A673 (cell line): Measurements from ENCODE around the gene TRAPPC10. TPM values are rescaled to one million over a fixed set of nuclear protein-coding genes. Genes with fewer than 3 reads are reported as not detected.

Source experiments
- BruUV-seq: library from RNA; stranded (reverse); fragments of 400-500 nt; replicated peaks from 2 replicates; lab custom pipeline; 2021; lab: Mats Ljungman, UMichigan
- CTCF ChIA-PET: fragments of 300-600 bp; sonication (Branson Sonifier 250); formaldehyde crosslinking; loops from one replicate; lab custom pipeline; 2022; ENCODE audit warnings: antibody characterized with exemption; lab: Charles Lee
- POLR2A ChIA-PET: fragments of 300-600 bp; sonication (Branson Sonifier 250); formaldehyde crosslinking; loops from one replicate; lab custom pipeline; 2022; ENCODE audit warnings: antibody characterized with exemption; ENCODE audit not compliant: low non-redundant PET; lab: Charles Lee
- DNase-seq: peaks from one replicate; pipeline ENCODE4 v3.0.0-alpha.2; 2015; ENCODE audit warnings: low spot score
- H3K27ac ChIP-seq: fragments of 200-600 bp; sonication (generic); 2 replicates; pipeline ENCODE4 v1.5.1; 2016; ENCODE audit warnings: mixed run types, low read depth, mild to moderate bottlenecking, mixed read lengths, antibody characterized with exemption, low read length; ENCODE audit not compliant: poor library complexity, severe bottlenecking
- H3K27me3 ChIP-seq: fragments of 200-600 bp; sonication (generic); replicated peaks from 2 replicates; pipeline ENCODE4 v1.6.1; 2017; ENCODE audit warnings: mixed run types, low read depth, mild to moderate bottlenecking, mixed read lengths, antibody characterized with exemption, low read length; ENCODE audit not compliant: insufficient read depth, poor library complexity
- H3K36me3 ChIP-seq: fragments of 200-600 bp; sonication (generic); 2 replicates; pipeline ENCODE4 v1.6.1; 2016; ENCODE audit warnings: mixed run types, mild to moderate bottlenecking, mixed read lengths, antibody characterized with exemption, low read length; ENCODE audit not compliant: insufficient read depth, poor library complexity, severe bottlenecking
- H3K4me1 ChIP-seq: fragments of 200-600 bp; sonication (generic); 2 replicates; pipeline ENCODE4 v1.6.1; 2017; ENCODE audit warnings: mixed run types, mild to moderate bottlenecking, mixed read lengths, antibody characterized with exemption, low read length; ENCODE audit not compliant: insufficient read depth, poor library complexity, severe bottlenecking
- H3K4me3 ChIP-seq: fragments of 200-600 bp; sonication (generic); 2 replicates; pipeline ENCODE4 v1.5.1; 2016; ENCODE audit warnings: low read depth, mixed run types, mild to moderate bottlenecking, mixed read lengths, low read length; ENCODE audit not compliant: poor library complexity, severe bottlenecking
- H3K9me3 ChIP-seq: fragments of 200-600 bp; sonication (generic); 2 replicates; pipeline ENCODE4 v1.6.1; 2016; ENCODE audit warnings: mixed run types, low read depth, mild to moderate bottlenecking, mixed read lengths, antibody characterized with exemption, low read length; ENCODE audit not compliant: poor library complexity, severe bottlenecking
- EZH2 ChIP-seq: fragments of 200-600 bp; sonication (generic); IDR thresholded peaks from 2 replicates; pipeline ENCODE4 v1.6.1; 2017; ENCODE audit warnings: borderline replicate concordance, low read depth, mild to moderate bottlenecking, mixed read lengths, antibody characterized with exemption, low read length; ENCODE audit not compliant: poor library complexity, severe bottlenecking
- intact Hi-C: fragments of 100-400 bp; cut with micrococcal nuclease; formaldehyde crosslinking; loops from one replicate; pipeline ENCODE4 v1.10.0; 2022; ENCODE audit not compliant: unreplicated experiment
- total RNA-seq: library from RNA; stranded (reverse); gene quantifications from 2 replicates; pipeline ENCODE4 v1.2.3, GENCODE V29; 2021
- TF ChIP-seq, protein P1 (sequence below): fragments of 300-800, 200-600 bp; sonication (generic); conservative IDR thresholded peaks from 2 replicates; pipeline ENCODE4 v1.5.1; 2017; ENCODE audit warnings: low read depth, mild to moderate bottlenecking, antibody characterized with exemption, low read length, moderate library complexity, mixed read lengths

The TRAPPC10 gene
- total RNA-seq, 1 experiment from 2014 or later = 51.4 TPM

DNA sequence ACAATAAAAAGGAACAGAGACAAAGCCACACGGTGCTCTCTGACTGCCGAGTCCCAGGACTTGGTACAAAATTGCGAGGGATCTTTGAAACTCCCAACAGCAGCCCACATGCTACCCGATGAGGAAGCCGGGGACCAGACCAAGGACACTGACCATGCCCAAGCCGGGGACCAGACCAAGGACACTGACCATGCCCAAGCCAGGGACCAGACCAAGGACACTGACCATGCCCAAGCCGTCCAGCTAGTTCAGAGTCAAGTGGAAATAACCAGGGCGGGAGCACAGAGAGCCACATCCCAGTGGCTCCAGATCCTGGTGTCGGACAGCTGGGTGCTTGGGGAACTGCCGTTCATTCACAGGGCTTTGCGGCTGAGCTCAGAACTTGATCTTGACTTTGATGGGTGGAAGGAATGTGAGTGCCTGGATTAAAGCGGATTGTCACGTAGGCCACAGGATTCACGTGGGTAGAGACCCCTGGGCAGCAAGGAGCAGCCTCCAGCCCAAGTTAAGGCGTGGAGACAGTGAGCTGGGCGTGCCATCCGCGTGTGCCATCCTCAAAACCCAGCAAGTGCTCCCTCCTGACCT, 16.5 kb upstream of the TRAPPC10 start:
- no peak for DNase-seq
- intact Hi-C loops = no loop called here
- ChIA-PET POLR2A (no interaction called here), CTCF (interaction anchor here (0.7 kb wide), 1 partner anchor 67 kb away, joined by 5 read pairs; no protein-coding TSS in a partner anchor)
- Histone ChIP-seq H3K27me3 (no peaks in the 10 kb centered on the region), H3K27ac (no peak overlapping the region), H3K4me3 (no peak overlapping the region), H3K9me3 (no peaks in the 10 kb centered on the region), H3K36me3 (no peaks in the 10 kb centered on the region), H3K4me1 (no peaks in the 10 kb centered on the region)
- TF ChIP-seq EZH2 = no peak
- TF ChIP-seq, protein P1, sequence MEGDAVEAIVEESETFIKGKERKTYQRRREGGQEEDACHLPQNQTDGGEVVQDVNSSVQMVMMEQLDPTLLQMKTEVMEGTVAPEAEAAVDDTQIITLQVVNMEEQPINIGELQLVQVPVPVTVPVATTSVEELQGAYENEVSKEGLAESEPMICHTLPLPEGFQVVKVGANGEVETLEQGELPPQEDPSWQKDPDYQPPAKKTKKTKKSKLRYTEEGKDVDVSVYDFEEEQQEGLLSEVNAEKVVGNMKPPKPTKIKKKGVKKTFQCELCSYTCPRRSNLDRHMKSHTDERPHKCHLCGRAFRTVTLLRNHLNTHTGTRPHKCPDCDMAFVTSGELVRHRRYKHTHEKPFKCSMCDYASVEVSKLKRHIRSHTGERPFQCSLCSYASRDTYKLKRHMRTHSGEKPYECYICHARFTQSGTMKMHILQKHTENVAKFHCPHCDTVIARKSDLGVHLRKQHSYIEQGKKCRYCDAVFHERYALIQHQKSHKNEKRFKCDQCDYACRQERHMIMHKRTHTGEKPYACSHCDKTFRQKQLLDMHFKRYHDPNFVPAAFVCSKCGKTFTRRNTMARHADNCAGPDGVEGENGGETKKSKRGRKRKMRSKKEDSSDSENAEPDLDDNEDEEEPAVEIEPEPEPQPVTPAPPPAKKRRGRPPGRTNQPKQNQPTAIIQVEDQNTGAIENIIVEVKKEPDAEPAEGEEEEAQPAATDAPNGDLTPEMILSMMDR = no peak
- no TSS peak for BruUV-seq

DNA sequence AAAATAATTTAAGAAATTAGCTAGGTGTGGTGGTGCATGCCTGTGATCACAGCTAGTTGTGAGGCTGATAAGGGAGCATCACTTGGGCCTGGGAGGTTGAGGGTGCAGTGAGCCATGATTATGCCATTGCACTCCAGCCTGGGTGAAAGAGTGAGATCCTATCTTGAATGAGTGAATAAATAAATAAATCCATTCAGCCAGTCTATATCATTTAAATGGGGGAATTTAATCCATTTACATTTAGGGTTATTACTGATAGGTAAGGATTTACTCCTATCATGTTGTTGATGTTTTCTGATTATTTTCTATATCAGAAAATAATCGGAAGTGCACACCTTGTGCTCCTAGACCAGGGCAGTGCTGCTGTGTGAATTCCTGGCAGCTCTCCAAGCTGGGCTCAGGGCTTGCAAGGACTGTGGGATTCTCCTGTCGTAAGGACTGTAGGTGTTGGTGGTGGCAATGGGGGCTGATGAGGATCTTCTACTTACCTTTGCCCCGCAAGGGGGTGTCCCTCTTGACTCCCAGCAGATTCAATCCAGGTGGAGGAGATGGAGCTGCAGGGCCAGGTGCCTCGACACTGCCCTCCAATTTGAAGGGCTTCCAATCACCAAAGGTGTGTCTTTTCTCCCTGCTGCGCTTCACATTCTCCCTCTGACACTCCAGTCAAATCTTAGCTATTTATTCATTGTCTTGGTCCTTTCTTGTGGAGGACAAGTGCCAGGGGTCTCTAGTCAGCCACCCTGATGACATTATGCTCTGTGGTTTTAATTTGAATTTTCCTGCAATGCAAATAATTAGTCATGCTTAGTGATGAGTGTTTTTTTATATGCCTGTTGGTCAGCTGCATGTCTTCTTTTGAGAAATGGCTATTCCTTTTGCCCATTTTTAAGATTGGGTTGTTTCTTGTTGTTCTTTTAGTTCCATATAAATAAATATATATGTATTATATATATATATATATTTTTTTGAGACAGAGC, 14.1 kb upstream of the TRAPPC10 start:
- Histone ChIP-seq H3K27ac (no peak overlapping the region), H3K4me1 (no peaks in the 10 kb centered on the region), H3K9me3 (no peaks in the 10 kb centered on the region), H3K4me3 (no peak overlapping the region), H3K36me3 (no peaks in the 10 kb centered on the region), H3K27me3 (no peaks in the 10 kb centered on the region)
- DNase-seq = no peak
- ChIA-PET POLR2A (no interaction called here), CTCF (no interaction called here)
- no peak for TF ChIP-seq EZH2
- TF ChIP-seq, protein P1 = no peak
- no TSS peak for BruUV-seq
- intact Hi-C loops = no loop called here

- no peak for TF ChIP-seq EZH2
- TF ChIP-seq, protein P1 = no peak
- CTCF ChIA-PET = no interaction called here
- BruUV-seq = no TSS peak
Measured at GRCh38 chr21:44000360-44000759, 11.7 kb upstream of the TRAPPC10 start.

More at GRCh38 chr21:44000360-44000759, 11.7 kb upstream of the TRAPPC10 start:
- intact Hi-C loops = no loop called here
- Histone ChIP-seq H3K27ac (no peak overlapping the region), H3K36me3 (no peaks in the 10 kb centered on the region), H3K4me1 (no peaks in the 10 kb centered on the region), H3K4me3 (no peak overlapping the region), H3K9me3 (no peaks in the 10 kb centered on the region), H3K27me3 (no peaks in the 10 kb centered on the region)
- POLR2A ChIA-PET = no interaction called here
- DNase-seq = no peak
